Mononuclear cell (primary cell): ENCODE results near the gene C1GALT1. TPM values are rescaled to one million over a fixed set of nuclear protein-coding genes. Genes with fewer than 3 reads are reported as not detected.
"Not testable (repeated sequence)": the region's sequence is repeated elsewhere in the genome, so short reads cannot be mapped to it uniquely, and the experiment has no call there.

ENCODE experiments used
- H3K27me3 ChIP-seq: 2 replicates; pipeline ENCODE4 v1.6.0; 2011; ENCODE audit warnings: low read length, control low read depth; ENCODE audit not compliant: insufficient read depth
- H3K4me1 ChIP-seq: 2 replicates; pipeline ENCODE4 v1.5.1; 2011; ENCODE audit warnings: mild to moderate bottlenecking, low read length, control low read depth; ENCODE audit not compliant: insufficient read depth
- H3K4me3 ChIP-seq: 2 replicates; pipeline ENCODE4 v1.5.1; 2011; ENCODE audit warnings: mild to moderate bottlenecking, low read length, moderate library complexity
- H3K9me3 ChIP-seq: 2 replicates; pipeline ENCODE4 v1.5.1; 2011; ENCODE audit warnings: low read depth, mild to moderate bottlenecking, control low read depth, low read length
- total RNA-seq: library from RNA; depleted of rRNA; stranded (reverse); fragments of >200 nt; gene quantifications from one replicate; pipeline ENCODE4 v1.2.3, GENCODE V29; 2012

C1GALT1 gene
- total RNA-seq = 81.2 TPM

DNA sequence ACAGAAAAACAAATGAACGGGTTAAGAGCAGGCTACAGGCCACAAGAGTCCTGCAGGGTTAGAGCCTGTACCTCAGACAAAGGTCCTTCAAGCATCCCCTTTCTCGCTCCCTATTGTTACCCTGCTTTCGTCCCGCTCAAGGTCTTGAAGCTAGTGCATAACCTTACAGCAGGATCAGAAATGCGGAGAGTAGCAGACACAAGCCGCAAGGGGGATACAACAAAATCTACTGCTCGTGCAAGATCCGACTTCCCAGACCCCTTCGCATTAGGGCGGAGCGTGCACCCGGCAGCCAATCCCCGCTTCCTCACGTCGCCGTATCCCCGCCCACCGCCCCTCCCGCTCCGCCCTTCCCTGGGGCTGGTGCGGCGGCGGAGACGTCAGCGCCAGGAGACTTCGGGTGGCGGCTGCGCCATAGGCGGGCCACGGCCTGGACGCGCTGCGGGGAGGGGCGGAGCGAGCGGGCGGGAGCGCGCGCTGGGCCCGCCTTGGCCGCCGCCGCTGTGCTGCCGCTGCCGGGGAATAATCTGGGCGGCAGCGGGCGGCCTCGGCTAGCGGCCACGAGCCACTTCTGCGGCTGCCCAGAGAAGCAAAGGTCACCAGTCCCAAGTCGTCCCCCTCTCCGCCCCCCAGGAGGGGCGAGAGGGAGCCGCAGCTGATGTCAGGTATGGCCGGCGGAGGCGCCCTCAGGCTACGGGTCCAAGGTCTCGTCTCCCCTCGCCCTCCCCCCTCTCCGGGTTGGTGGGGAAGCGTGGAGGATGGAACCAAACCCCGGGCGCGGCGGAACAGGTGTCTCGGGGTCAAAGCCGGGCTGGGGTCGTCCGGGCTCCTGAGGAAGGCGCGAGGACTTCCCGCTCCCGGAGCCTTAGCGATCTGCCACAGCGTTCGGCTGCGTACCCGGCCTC, at the start of gene C1GALT1:
Gene C1GALT1, plus strand, starts transcription at position 389 of the 905 bp plus-strand sequence. CDS start 51,776 bp downstream, outside the sequence.
- no peaks in the 10 kb centered on the region for H3K27me3 ChIP-seq
- peak within 1 kb of the TSS; percentile 84 for H3K4me3 ChIP-seq
- no peaks in the 10 kb centered on the region for H3K9me3 ChIP-seq
- H3K4me1 ChIP-seq = peaks cover 40% of the 10 kb centered on the region

DNA sequence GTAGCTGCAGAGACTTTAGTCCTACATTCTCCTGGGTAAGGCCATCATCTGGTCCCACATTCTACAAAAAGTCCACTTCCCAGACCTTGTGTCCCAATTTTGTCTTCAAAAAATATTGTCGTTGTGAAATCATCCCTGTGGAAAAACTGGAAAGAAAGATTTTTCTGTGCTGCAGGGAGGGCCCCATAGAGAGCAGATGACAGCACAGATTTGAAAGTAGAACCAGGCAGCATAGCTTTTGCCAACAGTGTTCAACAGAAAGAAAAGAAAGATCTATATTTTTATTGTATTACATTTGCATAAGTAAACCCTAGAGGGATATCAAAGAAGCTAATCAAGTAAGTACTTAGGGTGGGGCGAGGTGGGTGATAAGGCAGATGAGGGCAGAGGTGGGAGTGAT, 48.3 kb upstream of the C1GALT1 start:
- Histone ChIP-seq H3K27me3 (no peaks in the 10 kb centered on the region), H3K4me3 (no peak overlapping the region), H3K4me1 (peaks cover 4% of the 10 kb centered on the region), H3K9me3 (no peaks in the 10 kb centered on the region)

DNA sequence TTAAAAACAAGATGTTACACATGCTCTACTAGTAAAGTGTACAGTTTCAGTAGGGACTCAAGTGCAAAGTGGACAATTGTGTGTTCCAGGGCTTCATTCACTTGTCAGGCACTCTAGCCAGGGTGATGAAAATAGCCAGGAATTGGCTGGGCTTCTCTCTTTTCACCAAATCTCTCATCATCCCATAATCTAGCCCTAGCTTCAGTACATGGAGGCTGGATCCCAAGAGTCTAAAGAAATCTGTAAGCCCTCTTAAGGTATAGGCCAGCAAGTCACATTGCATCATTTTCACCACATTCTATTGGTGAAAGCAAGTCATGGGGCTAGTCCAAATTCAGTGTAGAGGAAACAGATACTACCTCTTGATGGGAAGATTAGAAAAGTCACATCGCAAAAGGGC, 47.3 kb upstream of the C1GALT1 start:
- Histone ChIP-seq H3K4me3 (no peak overlapping the region), H3K27me3 (no peaks in the 10 kb centered on the region), H3K9me3 (no peaks in the 10 kb centered on the region), H3K4me1 (peaks cover 4% of the 10 kb centered on the region)

DNA sequence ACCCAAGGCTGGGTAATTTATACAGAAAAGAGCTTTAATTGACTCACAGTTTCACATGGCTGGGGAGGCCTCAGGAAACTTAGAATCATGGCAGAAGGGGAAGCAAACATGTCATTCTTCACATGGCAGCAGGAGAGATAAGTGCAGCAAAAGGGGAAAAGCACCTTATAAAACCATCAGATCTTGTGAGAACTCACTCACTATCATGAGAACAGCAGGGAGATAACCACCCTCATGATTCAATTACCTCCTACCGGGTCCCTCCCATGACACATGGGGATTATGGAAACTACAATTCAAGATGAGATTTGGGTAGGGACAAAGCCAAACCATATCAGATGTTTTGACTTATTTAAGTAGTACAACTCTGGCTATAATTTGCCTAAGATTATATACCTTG, 46.4 kb upstream of the C1GALT1 start:
- not testable (repeated sequence) for H3K4me1 ChIP-seq, H3K9me3 ChIP-seq, H3K4me3 ChIP-seq, H3K27me3 ChIP-seq

DNA sequence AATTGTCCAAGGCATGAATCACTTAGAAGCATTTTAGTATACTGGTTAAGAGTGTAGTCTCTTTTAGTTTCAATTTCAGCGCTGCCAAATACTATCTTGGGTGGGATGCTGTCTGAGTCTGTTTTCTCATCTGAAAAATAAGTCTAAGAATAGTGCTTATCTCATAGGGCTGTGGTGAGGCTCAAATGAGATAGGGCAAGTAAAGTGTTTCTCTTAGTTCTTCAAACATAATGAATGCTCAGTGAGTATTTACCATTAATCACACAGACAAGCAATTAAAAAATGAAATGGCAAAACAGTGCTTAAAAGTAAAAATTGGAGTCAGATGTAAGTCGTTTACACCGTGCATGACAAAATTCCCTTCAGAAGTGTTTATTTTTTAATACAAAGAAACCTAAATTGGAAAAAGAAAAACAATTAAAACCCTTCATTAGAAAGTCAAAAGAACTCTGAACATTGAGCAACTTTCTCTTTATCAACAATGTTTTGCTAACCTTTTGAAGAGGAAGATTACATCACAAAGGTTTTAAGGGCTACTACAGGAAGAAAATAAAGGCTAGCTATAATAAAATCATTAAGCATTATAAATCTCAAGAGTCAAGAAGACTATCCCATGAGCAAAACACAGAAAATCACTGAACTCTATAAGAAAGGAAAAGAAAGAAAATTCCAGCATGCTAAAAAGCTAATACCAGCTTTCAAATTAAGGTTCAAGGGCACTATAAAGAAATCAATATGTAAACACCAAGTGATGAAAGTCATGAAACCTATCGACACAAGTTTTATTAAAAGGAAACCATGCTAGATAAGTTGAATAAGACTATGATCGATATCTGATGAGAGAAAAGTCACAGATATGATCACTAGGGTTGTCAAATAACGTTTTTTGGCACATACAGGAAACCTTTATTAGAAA, 45.6 kb upstream of the C1GALT1 start:
- Histone ChIP-seq H3K4me1 (no peaks in the 10 kb centered on the region), H3K4me3 (no peak overlapping the region), H3K9me3 (no peaks in the 10 kb centered on the region)

DNA sequence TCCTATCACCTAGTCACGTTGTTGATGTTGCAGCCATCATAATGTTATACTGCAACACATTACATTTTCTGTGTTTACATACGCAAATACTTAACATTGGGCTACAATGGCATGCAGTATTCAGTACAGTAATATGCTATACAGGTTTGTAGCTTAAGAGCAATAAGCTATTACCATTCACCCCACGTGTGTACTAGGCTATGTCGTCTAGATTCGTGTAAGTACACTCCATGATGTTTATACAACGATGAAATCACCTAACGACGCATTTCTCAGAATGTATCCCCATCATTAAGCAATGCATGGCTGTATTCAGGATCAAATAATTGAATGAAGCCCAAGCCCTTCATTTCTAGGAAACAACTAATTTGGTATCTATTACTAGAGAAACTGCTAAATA, 43.4 kb upstream of the C1GALT1 start:
- no peaks in the 10 kb centered on the region for H3K4me1 ChIP-seq
- H3K27me3 ChIP-seq = no peaks in the 10 kb centered on the region
- H3K9me3 ChIP-seq = no peaks in the 10 kb centered on the region
- no peak overlapping the region for H3K4me3 ChIP-seq

More for the DNA sequence above, 45.6 kb upstream of the C1GALT1 start:
- no peaks in the 10 kb centered on the region for H3K27me3 ChIP-seq

DNA sequence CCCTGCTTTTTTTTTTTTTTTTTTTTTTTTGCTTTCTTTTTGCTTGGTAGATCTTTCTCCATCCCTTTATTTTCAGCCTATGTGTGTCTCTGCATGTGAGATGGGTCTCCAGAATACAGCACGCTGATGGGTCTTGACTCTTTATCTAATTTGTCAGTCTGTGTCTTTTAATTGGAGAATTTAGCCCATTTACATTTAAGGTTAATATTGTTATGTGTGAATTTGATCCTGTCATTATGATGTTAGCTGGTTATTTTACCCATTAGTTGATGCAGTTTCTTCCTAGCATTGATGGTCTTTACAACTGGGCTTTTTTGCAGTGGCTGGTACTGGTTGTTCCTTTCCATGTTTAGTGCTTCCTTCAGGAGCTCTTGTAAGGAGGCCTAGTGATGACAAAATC, 38.9 kb upstream of the C1GALT1 start:
- H3K9me3 ChIP-seq, H3K27me3 ChIP-seq, H3K4me1 ChIP-seq, H3K4me3 ChIP-seq: not testable (repeated sequence)

DNA sequence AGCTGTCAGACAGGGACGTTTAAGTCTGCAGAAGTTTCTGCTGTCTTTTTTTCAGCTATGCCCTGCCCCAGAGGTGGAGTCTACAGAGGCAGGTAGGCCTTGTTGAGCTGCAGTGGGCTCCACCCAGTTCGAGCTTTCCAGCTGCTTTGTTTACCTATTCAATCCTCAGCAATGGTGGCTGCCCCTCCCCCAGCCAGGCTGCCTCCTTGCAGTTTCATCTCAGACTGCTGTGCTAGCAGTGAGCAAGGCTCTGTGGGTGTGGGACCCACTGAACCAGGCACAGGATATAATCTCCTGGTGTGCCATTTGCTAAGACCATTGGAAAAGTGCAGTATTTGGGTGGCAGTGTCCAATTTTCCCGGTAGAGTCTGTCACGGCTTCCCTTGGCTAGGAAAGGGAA, 37.2 kb upstream of the C1GALT1 start:
- not testable (repeated sequence) for H3K4me3 ChIP-seq, H3K9me3 ChIP-seq, H3K27me3 ChIP-seq, H3K4me1 ChIP-seq

DNA sequence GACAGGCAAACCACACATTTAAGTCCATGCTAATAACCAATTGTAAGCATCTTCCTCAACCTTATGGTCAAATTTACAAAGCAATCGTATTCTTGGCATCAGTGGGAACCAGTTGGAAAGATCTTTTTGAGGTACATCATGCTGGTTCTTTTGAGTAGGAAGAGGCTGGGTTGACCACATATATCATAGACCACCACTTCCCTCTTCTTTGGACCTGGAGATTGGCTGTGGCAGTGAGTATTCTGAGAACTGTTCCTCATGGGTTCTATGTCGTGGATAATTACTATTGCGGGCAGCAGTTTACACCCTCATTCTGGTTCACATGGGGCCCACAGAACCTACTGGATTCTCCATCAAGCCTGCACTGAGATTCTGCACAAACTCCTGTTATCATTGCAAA, 35.5 kb upstream of the C1GALT1 start:
- H3K9me3 ChIP-seq = no peaks in the 10 kb centered on the region
- no peak overlapping the region for H3K4me3 ChIP-seq

DNA sequence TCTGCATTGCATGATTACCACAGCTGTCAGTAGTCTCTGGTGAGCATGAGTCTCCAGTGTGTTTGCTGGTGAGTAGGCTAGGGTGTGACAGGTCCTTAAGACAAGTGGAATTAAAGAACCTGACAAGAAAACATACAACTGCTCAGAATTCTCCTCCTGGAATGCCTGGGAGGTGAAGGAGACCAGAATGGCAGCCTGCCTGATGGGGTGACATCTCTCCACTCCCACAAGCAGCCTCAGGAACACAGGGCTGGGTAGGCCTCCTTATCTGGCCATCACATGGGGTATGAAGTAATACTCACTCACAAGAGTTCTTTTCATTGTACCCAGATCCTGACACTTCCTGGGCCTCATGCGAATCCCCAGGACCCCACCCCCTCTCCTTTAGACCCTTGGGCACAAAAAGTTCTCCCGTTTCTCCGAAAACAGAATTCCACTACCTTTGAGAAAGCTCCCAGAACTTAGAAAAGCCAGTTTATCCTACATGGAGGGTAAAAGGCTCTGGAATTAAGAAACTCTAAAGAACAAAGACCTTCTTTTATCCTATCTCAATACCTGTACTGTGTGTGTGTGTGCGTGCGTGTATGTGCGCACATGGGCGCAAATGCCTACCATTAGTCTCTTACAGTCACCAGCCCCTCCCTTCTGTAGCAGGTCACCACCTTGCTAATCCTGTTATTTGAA, 33.4 kb upstream of the C1GALT1 start:
- H3K9me3 ChIP-seq = no peaks in the 10 kb centered on the region
- peaks cover 3% of the 10 kb centered on the region for H3K4me1 ChIP-seq
- no peaks in the 10 kb centered on the region for H3K27me3 ChIP-seq
- no peak overlapping the region for H3K4me3 ChIP-seq

More for the DNA sequence above, 35.5 kb upstream of the C1GALT1 start:
- Histone ChIP-seq H3K27me3 (no peaks in the 10 kb centered on the region), H3K4me1 (no peaks in the 10 kb centered on the region)

DNA sequence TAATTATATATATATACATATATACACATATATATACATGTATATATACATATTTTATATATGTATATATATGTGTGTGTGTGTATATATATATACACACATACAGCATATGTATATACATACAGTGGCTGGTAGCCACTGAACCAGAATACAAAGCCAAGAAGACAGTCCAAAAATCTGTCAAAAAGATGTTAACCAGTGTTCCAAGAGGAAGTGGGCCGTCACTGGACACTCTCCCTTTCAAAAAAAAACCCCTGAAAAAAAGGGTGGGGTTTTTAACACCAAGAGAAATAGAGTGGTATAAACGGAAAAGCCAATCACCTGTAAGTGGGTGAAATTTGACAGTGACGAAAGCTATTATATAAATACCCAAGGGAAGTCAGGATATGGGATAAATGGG, 31.1 kb upstream of the C1GALT1 start:
- H3K9me3 ChIP-seq = no peaks in the 10 kb centered on the region
- H3K4me1 ChIP-seq = peaks cover 3% of the 10 kb centered on the region
- no peaks in the 10 kb centered on the region for H3K27me3 ChIP-seq
- H3K4me3 ChIP-seq = no peak overlapping the region

DNA sequence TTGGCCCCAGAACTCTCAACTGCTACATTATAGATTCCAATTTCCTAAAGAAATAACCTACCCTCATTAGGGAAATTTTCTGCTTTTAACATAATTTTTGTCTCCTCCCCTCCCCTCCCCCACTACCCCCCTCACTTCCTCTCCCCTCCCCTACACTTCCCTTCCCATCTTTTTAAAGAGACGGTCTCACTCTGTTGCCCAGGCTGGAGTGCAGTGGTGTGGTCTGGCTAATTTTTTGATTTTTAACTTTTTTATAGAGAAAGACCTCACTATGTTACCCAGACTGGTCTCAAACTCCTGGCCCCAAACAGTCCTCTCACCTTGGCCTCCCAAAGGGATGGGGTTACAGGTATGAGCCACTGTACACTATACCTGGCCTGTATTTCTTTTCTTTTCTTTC, 30.5 kb upstream of the C1GALT1 start:
- no peaks in the 10 kb centered on the region for H3K27me3 ChIP-seq
- H3K4me1 ChIP-seq = peaks cover 7% of the 10 kb centered on the region
- H3K4me3 ChIP-seq = no peak overlapping the region
- no peaks in the 10 kb centered on the region for H3K9me3 ChIP-seq

DNA sequence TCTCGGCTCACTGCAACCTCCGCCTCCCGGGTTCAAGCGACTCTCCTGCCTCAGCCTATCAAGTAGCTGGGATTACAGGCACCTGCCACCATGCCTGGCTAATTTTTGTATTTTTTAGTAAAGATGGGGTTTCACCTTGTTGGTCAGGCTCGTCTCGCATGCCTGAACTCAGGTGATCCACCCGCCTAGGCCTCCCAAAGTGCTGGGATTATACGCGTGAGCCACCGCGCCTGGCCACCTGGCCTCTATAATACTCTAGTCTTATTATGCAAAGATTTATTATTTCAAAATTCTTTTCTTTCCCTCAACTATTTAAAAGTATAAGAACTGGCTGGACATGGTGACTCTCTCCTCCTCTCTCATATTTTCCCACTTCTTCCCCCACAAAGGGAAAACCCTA, 30.0 kb upstream of the C1GALT1 start:
- Histone ChIP-seq H3K4me3 (no peak overlapping the region), H3K27me3 (no peaks in the 10 kb centered on the region), H3K9me3 (no peaks in the 10 kb centered on the region), H3K4me1 (peaks cover 12% of the 10 kb centered on the region)

DNA sequence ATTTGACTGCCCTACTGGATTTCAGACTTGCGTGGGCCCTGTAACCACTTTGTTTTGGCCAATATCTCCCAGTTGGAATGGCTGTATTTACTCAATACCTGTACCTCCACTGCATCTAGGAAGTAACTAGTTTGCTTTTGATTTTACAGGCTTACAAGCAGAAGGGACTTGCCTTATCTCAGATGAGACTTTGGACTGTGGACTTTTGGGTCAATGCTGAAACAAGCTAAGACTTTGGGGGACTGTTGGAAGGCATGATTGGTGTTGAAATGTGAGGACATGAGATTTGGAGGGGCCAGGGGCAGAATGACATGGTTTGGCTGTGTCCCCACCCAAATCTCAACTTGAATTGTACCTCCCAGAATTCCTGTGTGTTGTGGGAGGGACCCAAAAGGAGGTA, 28.0 kb upstream of the C1GALT1 start:
- not testable (repeated sequence) for H3K9me3 ChIP-seq, H3K27me3 ChIP-seq, H3K4me3 ChIP-seq
- peaks cover 28% of the 10 kb centered on the region for H3K4me1 ChIP-seq

DNA sequence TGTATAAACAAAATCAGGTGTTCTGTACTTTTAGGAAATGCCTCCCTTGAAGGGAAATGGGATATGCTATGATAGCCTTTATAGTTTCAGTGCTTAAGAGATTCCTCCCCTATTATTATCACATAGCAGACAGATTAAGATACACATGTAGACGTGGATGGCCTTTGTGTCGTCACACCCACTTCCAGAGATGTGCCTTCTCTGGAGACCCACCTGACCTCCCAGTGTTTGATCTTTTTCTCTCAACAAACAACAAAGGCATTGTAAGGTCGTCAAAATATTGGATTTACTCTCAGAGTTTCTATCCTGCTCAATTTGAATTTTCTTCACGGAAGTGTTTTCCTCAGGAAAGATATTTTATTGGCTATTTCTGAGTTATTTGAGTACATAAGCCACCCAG, 25.7 kb upstream of the C1GALT1 start:
- no peaks in the 10 kb centered on the region for H3K27me3 ChIP-seq
- no peak overlapping the region for H3K4me3 ChIP-seq
- H3K9me3 ChIP-seq = no peaks in the 10 kb centered on the region
- H3K4me1 ChIP-seq = peaks cover 41% of the 10 kb centered on the region
